GM18502 (cell line): ENCODE results near the gene EEF1AKMT3.

Experiments
- ATAC-seq: cut with Tn5 transposase; IDR thresholded peaks from one replicate; pipeline ENCODE4 v1.9.1; 2021; ENCODE audit warnings: mild to moderate bottlenecking; ENCODE audit not compliant: unreplicated experiment, poor library complexity

Gene EEF1AKMT3

GRCh38 chr12:57781244-57781643, 8.8 kb downstream of the EEF1AKMT3 start:
- no peak for ATAC-seq

GRCh38 chr12:57781801-57782200, 9.4 kb downstream of the EEF1AKMT3 start:
- no peak for ATAC-seq

GRCh38 chr12:57782243-57782607, 9.8 kb downstream of the EEF1AKMT3 start:
- peak; percentile 9 for ATAC-seq

GRCh38 chr12:57782608-57783465, 10.4 kb downstream of the EEF1AKMT3 start, which contains the start of gene TSFM:
TSFM (plus strand) TSS chr12:57782787; CDS start chr12:57782802, 15 bp downstream.
- ATAC-seq, result peak; percentile 84

- ATAC-seq, result no peak
Observed at GRCh38 chr12:57783466-57783801, 11.0 kb downstream of the EEF1AKMT3 start.

- ATAC-seq, result no peak
Observed at GRCh38 chr12:57783861-57784260, 11.4 kb downstream of the EEF1AKMT3 start.

- no peak for ATAC-seq
Observed at GRCh38 chr12:57793920-57794319, 21.5 kb downstream of the EEF1AKMT3 start.

GRCh38 chr12:57795354-57795753, 22.9 kb downstream of the EEF1AKMT3 start:
- no peak for ATAC-seq

- no peak for ATAC-seq
Observed at GRCh38 chr12:57796996-57797395, 24.6 kb downstream of the EEF1AKMT3 start.

GRCh38 chr12:57797933-57798332, 25.5 kb downstream of the EEF1AKMT3 start:
- ATAC-seq, result no peak

- ATAC-seq, result no peak
Observed at GRCh38 chr12:57800965-57801364, 28.6 kb downstream of the EEF1AKMT3 start.

GRCh38 chr12:57802607-57803006, 30.2 kb downstream of the EEF1AKMT3 start:
- ATAC-seq, result no peak

GRCh38 chr12:57803319-57803893, 31.0 kb downstream of the EEF1AKMT3 start:
- peak; percentile 55 for ATAC-seq

- no peak for ATAC-seq
Observed at GRCh38 chr12:57806677-57807076, 34.3 kb downstream of the EEF1AKMT3 start.

- no peak for ATAC-seq
Observed at GRCh38 chr12:57807285-57807684, 34.9 kb downstream of the EEF1AKMT3 start.

GRCh38 chr12:57808351-57808750, 35.9 kb downstream of the EEF1AKMT3 start:
- no peak for ATAC-seq

- ATAC-seq, result no peak
Observed at GRCh38 chr12:57809425-57809824, 37.0 kb downstream of the EEF1AKMT3 start.

- no peak for ATAC-seq
Observed at GRCh38 chr12:57810450-57810849, 38.0 kb downstream of the EEF1AKMT3 start.

GRCh38 chr12:57811028-57811755, 38.8 kb downstream of the EEF1AKMT3 start:
- ATAC-seq, result no peak

- ATAC-seq, result no peak
Observed at GRCh38 chr12:57813111-57813970, 40.9 kb downstream of the EEF1AKMT3 start.
